ENCODE results near the gene TYRP1. TPM values are rescaled to one million over a fixed set of nuclear protein-coding genes. Genes with fewer than 3 reads are reported as not detected.

TYRP1 gene
- total RNA-seq, 2 donors from 2014 or later = not detected

GRCh38 chr9:12698986-12699385 lies 5.8 kb downstream of the TYRP1 start:
- H3K4me1 ChIP-seq = no peaks in the 10 kb centered on the region
- H3K27me3 ChIP-seq = no peaks in the 10 kb centered on the region
- intact Hi-C loops (cut with DNase I) = no loop called here
- ATAC-seq (no peak), DNase-seq (no peak)
- H3K9me3 ChIP-seq = no peaks in the 10 kb centered on the region
- no peaks in the 10 kb centered on the region for H3K36me3 ChIP-seq (replicated peaks in 1 of 2; ENCODE audit: insufficient read depth in 1 of 2, low read depth in 2 of 2)
- H3K27ac ChIP-seq = no peak overlapping the region
- 72 to 77% methylated on average over 1 of the region's 1 CpG for WGBS, 2 donors
- TF ChIP-seq CTCF (IDR thresholded peaks at IDR 0.05) (no peak), POLR2A (IDR thresholded peaks at IDR 0.05) (no peak)
- no peak overlapping the region for H3K4me3 ChIP-seq

GRCh38 chr9:12699529-12699928 lies 6.3 kb downstream of the TYRP1 start:
- Histone ChIP-seq H3K4me1 (no peaks in the 10 kb centered on the region), H3K27me3 (no peaks in the 10 kb centered on the region), H3K36me3 (replicated peaks in 1 of 2; ENCODE audit: insufficient read depth in 1 of 2, low read depth in 2 of 2) (no peaks in the 10 kb centered on the region), H3K4me3 (no peak overlapping the region), H3K27ac (no peak overlapping the region), H3K9me3 (no peaks in the 10 kb centered on the region)
- no peak for TF ChIP-seq POLR2A (IDR thresholded peaks at IDR 0.05)
- no peak for TF ChIP-seq CTCF (IDR thresholded peaks at IDR 0.05)
- ATAC-seq (no peak), DNase-seq (no peak)
- intact Hi-C loops (cut with DNase I) = no loop called here

- no peak overlapping the region for H3K4me3 ChIP-seq
- no peaks in the 10 kb centered on the region for H3K36me3 ChIP-seq (replicated peaks in 1 of 2; ENCODE audit: insufficient read depth in 1 of 2, low read depth in 2 of 2)
- intact Hi-C loops (cut with DNase I) = no loop called here
- no peak for DNase-seq
- H3K4me1 ChIP-seq = no peaks in the 10 kb centered on the region
- no peak for TF ChIP-seq CTCF (IDR thresholded peaks at IDR 0.05)
- no peak for TF ChIP-seq POLR2A (IDR thresholded peaks at IDR 0.05)
- no peaks in the 10 kb centered on the region for H3K9me3 ChIP-seq
- no peak for ATAC-seq
- no peaks in the 10 kb centered on the region for H3K27me3 ChIP-seq
- H3K27ac ChIP-seq = no peak overlapping the region
Observed at GRCh38 chr9:12701126-12701525, 7.9 kb downstream of the TYRP1 start.

GRCh38 chr9:12702160-12702758 lies 9.1 kb downstream of the TYRP1 start:
- WGBS, 2 donors = 16 to 17% methylated on average over 6 of the region's 6 CpGs
- no peaks in the 10 kb centered on the region for H3K9me3 ChIP-seq
- H3K4me3 ChIP-seq = no peak overlapping the region
- H3K4me1 ChIP-seq = no peaks in the 10 kb centered on the region
- no peaks in the 10 kb centered on the region for H3K27me3 ChIP-seq
- H3K36me3 ChIP-seq (replicated peaks in 1 of 2; ENCODE audit: insufficient read depth in 1 of 2, low read depth in 2 of 2) = no peaks in the 10 kb centered on the region
- no peak overlapping the region for H3K27ac ChIP-seq
- TF ChIP-seq CTCF (IDR thresholded peaks at IDR 0.05) (peak in 6 of 7 experiments; percentile 35 to 62 (median 53)), POLR2A (IDR thresholded peaks at IDR 0.05) (no peak)
- intact Hi-C loops (cut with DNase I) = no loop called here
- ATAC-seq (peak; percentile 87), DNase-seq (peak; percentile 35 to 58 (median 47))

- no peak overlapping the region for H3K4me3 ChIP-seq
- TF ChIP-seq CTCF (IDR thresholded peaks at IDR 0.05) (no peak), POLR2A (IDR thresholded peaks at IDR 0.05) (no peak)
- H3K27me3 ChIP-seq = no peaks in the 10 kb centered on the region
- intact Hi-C loops (cut with DNase I) = no loop called here
- H3K9me3 ChIP-seq = no peaks in the 10 kb centered on the region
- no peaks in the 10 kb centered on the region for H3K36me3 ChIP-seq (replicated peaks in 1 of 2; ENCODE audit: insufficient read depth in 1 of 2, low read depth in 2 of 2)
- ATAC-seq (no peak), DNase-seq (no peak)
- WGBS, 2 donors = 23 to 24% methylated on average over 1 of the region's 1 CpG
- no peaks in the 10 kb centered on the region for H3K4me1 ChIP-seq
- no peak overlapping the region for H3K27ac ChIP-seq
Observed at GRCh38 chr9:12703996-12704395, 10.8 kb downstream of the TYRP1 start.

Data from body of pancreas (tissue), 4 donors.